Neural cell (in vitro differentiated cells): ENCODE measurements around the gene NAP1L5. TPM values are rescaled to one million over a fixed set of nuclear protein-coding genes. Genes with fewer than 3 reads are reported as not detected.
A peak's percentile ranks its signal among the peaks of the same experiment; 100 is the strongest.

Source experiments
- H2AFZ ChIP-seq: fragments of 200-600, 300-800 bp; sonication (generic), shearing (Covaris generic); 2 replicates; pipeline ENCODE4 v1.6.0; 2014; ENCODE audit warnings: low read depth, mild to moderate bottlenecking, antibody characterized with exemption, low read length, moderate library complexity
- H3F3A ChIP-seq: fragments of 200-600 bp; shearing (Covaris generic); 2 replicates; pipeline ENCODE4 v1.6.1; 2016; ENCODE audit warnings: mild to moderate bottlenecking, moderate library complexity, mixed read lengths, antibody characterized with exemption, low read length; ENCODE audit not compliant: insufficient read depth, poor library complexity, severe bottlenecking
- H3K27ac ChIP-seq: fragments of 200-600, 300-800 bp; sonication (generic), shearing (Covaris generic); 2 replicates; pipeline ENCODE4 v1.5.1; 2014; ENCODE audit warnings: mild to moderate bottlenecking, low read length, moderate library complexity
- H3K27me3 ChIP-seq: fragments of 300-800, 200-600 bp; sonication (generic), shearing (Covaris generic); 2 replicates; pipeline ENCODE4 v1.6.0; 2014; ENCODE audit warnings: mild to moderate bottlenecking, low read depth, low read length, moderate library complexity; ENCODE audit not compliant: insufficient read depth
- H3K36me3 ChIP-seq: fragments of 300-800, 200-600 bp; sonication (generic), shearing (Covaris generic); 2 replicates; pipeline ENCODE4 v1.5.1; 2014; ENCODE audit warnings: mild to moderate bottlenecking, antibody characterized with exemption, low read length, moderate library complexity; ENCODE audit not compliant: insufficient read depth
- H3K4me2 ChIP-seq: fragments of 300-800, 200-600 bp; sonication (generic), shearing (Covaris generic); 2 replicates; pipeline ENCODE4 v1.6.0; 2014; ENCODE audit warnings: mild to moderate bottlenecking, low read length
- H3K4me3 ChIP-seq: fragments of 300-800, 200-600 bp; sonication (generic), shearing (Covaris generic); 2 replicates; pipeline ENCODE4 v1.5.1; 2014; ENCODE audit warnings: mild to moderate bottlenecking, low read length, moderate library complexity
- H3K79me2 ChIP-seq: fragments of 200-600 bp; shearing (Covaris generic); replicated peaks from 2 replicates; pipeline ENCODE4 v1.6.0; 2014; ENCODE audit warnings: mild to moderate bottlenecking, low read length, moderate library complexity; ENCODE audit not compliant: insufficient read depth
- H3K9ac ChIP-seq: fragments of 300-800, 200-600 bp; sonication (generic), shearing (Covaris generic); 2 replicates; pipeline ENCODE4 v1.6.1; 2016; ENCODE audit warnings: mild to moderate bottlenecking, low read length, mixed read lengths
- H3K9me2 ChIP-seq: fragments of 200-600 bp; shearing (Covaris generic); 2 replicates; pipeline ENCODE4 v1.6.1; 2016; ENCODE audit warnings: mild to moderate bottlenecking, low read length, mixed read lengths; ENCODE audit not compliant: insufficient read depth
- H3K9me3 ChIP-seq: fragments of 200-600, 300-800 bp; sonication (generic), shearing (Covaris generic); 2 replicates; pipeline ENCODE4 v1.6.1; 2016; ENCODE audit warnings: mild to moderate bottlenecking, mixed run types, low read length, moderate library complexity, mixed read lengths
- H4K20me1 ChIP-seq: fragments of 200-600 bp; shearing (Covaris generic); 2 replicates; pipeline ENCODE4 v1.6.1; 2016; ENCODE audit warnings: mild to moderate bottlenecking, mixed run types; ENCODE audit not compliant: insufficient read depth
- EP300 ChIP-seq: fragments of 450-650 bp; conservative IDR thresholded peaks from 2 replicates; pipeline ENCODE4 v1.6.1; 2014; ENCODE audit warnings: antibody characterized with exemption, mild to moderate bottlenecking, moderate library complexity; ENCODE audit not compliant: poor library complexity, severe bottlenecking
- EZH2 ChIP-seq: fragments of 200-600, 300-800 bp; shearing (Covaris generic), sonication (generic); IDR thresholded peaks from 2 replicates; pipeline ENCODE4 v1.6.1; 2014; ENCODE audit warnings: antibody characterized with exemption, low read length, borderline replicate concordance, mild to moderate bottlenecking; ENCODE audit not compliant: insufficient read depth, poor library complexity, severe bottlenecking
- MXI1 ChIP-seq: fragments of 450-650 bp; conservative IDR thresholded peaks from 2 replicates; pipeline ENCODE4 v1.6.1; 2014; ENCODE audit warnings: antibody characterized with exemption, mild to moderate bottlenecking; ENCODE audit not compliant: poor library complexity, severe bottlenecking
- POLR2AphosphoS5 ChIP-seq: IDR thresholded peaks from 2 replicates; pipeline ENCODE4 v1.6.1; 2012
- RAD21 ChIP-seq: fragments of 450-650 bp; conservative IDR thresholded peaks from 2 replicates; pipeline ENCODE4 v1.6.1; 2014; ENCODE audit warnings: antibody characterized with exemption, mild to moderate bottlenecking, moderate library complexity
- REST ChIP-seq: IDR thresholded peaks from 2 replicates; pipeline ENCODE4 v1.6.1; 2012; ENCODE audit warnings: borderline replicate concordance
- SMC3 ChIP-seq: fragments of 450-650 bp; conservative IDR thresholded peaks from 2 replicates; pipeline ENCODE4 v1.6.1; 2014; ENCODE audit warnings: antibody characterized with exemption, mild to moderate bottlenecking, moderate library complexity; ENCODE audit not compliant: poor library complexity
- TAF1 ChIP-seq: IDR thresholded peaks from 2 replicates; pipeline ENCODE4 v1.6.1; 2012; ENCODE audit warnings: low read depth
- polyA plus RNA-seq: library from polyadenylated mRNA; depleted of rRNA; stranded (reverse); fragments of >200 nt; gene quantifications from 2 replicates; pipeline ENCODE4 v1.2.3, GENCODE V29; 2014
- TF ChIP-seq, protein P1 (sequence below): fragments of 450-650 bp; IDR thresholded peaks from 2 replicates; pipeline ENCODE4 v1.5.1; 2014; ENCODE audit warnings: antibody characterized with exemption, mild to moderate bottlenecking, moderate library complexity; ENCODE audit not compliant: poor library complexity, severe bottlenecking

Gene NAP1L5
- polyA plus RNA-seq, 1 donor from 2014 or later: 53.1 TPM

DNA sequence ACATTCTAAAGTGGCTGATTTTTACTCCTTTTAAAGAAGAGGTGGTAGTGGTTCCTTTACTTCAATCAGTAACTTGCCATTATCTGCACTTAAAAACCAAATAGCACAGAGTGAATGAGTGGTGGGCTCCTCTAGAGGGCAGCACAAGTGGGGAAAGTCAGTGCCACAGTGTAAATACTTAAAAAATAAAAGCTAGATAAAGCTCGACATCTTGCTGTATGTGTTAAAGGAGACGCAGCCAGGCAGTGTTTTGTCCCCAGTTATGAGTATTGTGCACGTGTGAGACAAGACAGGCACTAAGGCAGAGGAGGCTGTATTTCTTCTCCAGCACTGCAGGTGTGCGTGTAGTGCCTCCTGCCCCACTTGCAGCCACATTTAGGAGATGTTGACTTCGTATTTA, 24.6 kb downstream of the NAP1L5 start:
- H3K36me3 ChIP-seq: no peaks in the 10 kb centered on the region
- H3K27me3 ChIP-seq: no peaks in the 10 kb centered on the region
- no peak overlapping the region for H3K9ac ChIP-seq
- H4K20me1 ChIP-seq: no peaks in the 10 kb centered on the region
- no peaks in the 10 kb centered on the region for H3K79me2 ChIP-seq
- H3K27ac ChIP-seq: no peak overlapping the region
- TF ChIP-seq SMC3 (peak; percentile 57), RAD21 (peak; percentile 47), MXI1 (no peak)
- TF ChIP-seq, protein P1, sequence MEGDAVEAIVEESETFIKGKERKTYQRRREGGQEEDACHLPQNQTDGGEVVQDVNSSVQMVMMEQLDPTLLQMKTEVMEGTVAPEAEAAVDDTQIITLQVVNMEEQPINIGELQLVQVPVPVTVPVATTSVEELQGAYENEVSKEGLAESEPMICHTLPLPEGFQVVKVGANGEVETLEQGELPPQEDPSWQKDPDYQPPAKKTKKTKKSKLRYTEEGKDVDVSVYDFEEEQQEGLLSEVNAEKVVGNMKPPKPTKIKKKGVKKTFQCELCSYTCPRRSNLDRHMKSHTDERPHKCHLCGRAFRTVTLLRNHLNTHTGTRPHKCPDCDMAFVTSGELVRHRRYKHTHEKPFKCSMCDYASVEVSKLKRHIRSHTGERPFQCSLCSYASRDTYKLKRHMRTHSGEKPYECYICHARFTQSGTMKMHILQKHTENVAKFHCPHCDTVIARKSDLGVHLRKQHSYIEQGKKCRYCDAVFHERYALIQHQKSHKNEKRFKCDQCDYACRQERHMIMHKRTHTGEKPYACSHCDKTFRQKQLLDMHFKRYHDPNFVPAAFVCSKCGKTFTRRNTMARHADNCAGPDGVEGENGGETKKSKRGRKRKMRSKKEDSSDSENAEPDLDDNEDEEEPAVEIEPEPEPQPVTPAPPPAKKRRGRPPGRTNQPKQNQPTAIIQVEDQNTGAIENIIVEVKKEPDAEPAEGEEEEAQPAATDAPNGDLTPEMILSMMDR: peak; percentile 63
- H3K4me2 ChIP-seq: no peak overlapping the region
- H3K9me2 ChIP-seq: no peaks in the 10 kb centered on the region
- H3K9me3 ChIP-seq: no peaks in the 10 kb centered on the region
- no peak overlapping the region for H2AFZ ChIP-seq
- H3K4me3 ChIP-seq: no peak overlapping the region
- H3F3A ChIP-seq: no peaks in the 10 kb centered on the region

DNA sequence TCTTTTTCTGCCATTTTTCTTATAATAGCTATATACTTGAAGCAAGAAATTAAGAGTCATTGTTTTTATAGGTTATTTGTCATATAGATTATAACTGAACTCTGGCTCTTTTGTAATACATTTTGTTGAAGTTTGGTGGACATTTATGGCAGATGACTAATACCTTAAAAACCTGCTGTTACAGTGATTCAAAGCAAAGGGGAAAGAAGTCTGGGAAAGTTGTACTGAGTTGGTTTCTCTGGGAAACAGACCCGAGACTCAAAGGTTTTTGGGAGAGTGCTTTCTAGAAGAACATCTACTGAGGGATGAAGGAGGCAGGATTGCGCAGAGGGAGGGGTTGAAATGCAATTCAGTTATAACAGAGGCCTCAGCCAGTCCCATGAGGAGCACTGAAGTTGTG, 35.9 kb downstream of the NAP1L5 start:
- Histone ChIP-seq H3K36me3 (peaks cover 6% of the 10 kb centered on the region), H3K79me2 (no peaks in the 10 kb centered on the region), H3K9me3 (no peaks in the 10 kb centered on the region), H4K20me1 (no peaks in the 10 kb centered on the region), H3K9ac (no peak overlapping the region), H3K4me3 (no peak overlapping the region), H3K9me2 (no peaks in the 10 kb centered on the region), H2AFZ (no peak overlapping the region), H3K27ac (no peak overlapping the region), H3F3A (no peaks in the 10 kb centered on the region), H3K27me3 (no peaks in the 10 kb centered on the region), H3K4me2 (no peak overlapping the region)
- TF ChIP-seq REST (no peak), EP300 (no peak), MXI1 (no peak), RAD21 (no peak), SMC3 (no peak), EZH2 (no peak), POLR2AphosphoS5 (no peak), TAF1 (no peak)
- TF ChIP-seq, protein P1: no peak
